HG02610 (cell line): ENCODE results near the gene MGRN1.
A peak's percentile ranks its signal among the peaks of the same experiment; 100 is the strongest.
"Not testable (repeated sequence)": the region's sequence is repeated elsewhere in the genome, so short reads cannot be mapped to it uniquely, and the experiment has no call there.

Source experiments
- ATAC-seq: cut with Tn5 transposase; IDR thresholded peaks from one replicate; pipeline ENCODE4 v1.9.1; 2021; ENCODE audit warnings: mild to moderate bottlenecking, moderate library complexity; ENCODE audit not compliant: unreplicated experiment

The MGRN1 gene

DNA sequence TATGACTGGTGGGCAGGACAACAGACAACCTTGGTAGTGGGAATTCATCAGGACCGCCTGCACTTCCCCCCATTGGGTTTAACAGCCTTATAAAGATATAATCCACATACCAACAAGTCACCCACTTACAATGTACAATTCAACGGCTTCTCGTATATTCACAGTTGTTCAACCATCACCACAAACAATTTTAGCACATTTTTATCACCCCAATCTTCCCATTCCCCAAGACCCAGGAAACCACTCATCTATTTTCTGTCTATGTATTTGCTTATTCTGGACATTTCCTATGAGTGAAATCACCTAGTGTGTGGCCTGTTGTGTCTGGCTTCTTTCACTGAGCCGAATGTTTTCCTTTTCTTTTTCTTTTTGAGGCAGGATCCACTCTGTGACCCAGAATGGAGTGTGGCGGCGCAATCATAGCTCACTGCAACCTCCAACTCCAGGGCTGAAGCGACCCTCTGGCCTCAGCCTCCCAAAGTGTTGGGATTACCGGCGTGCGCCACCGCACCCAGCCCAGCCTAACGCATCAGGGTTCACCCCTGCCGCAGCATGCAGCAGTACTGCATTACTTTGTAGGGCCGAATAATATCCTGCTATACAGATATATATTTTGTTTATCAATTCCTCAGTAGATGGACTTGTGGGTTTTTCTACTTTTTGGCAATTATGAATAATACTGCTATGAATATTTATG, 98.6 kb downstream of the MGRN1 start:
- no peak for ATAC-seq

DNA sequence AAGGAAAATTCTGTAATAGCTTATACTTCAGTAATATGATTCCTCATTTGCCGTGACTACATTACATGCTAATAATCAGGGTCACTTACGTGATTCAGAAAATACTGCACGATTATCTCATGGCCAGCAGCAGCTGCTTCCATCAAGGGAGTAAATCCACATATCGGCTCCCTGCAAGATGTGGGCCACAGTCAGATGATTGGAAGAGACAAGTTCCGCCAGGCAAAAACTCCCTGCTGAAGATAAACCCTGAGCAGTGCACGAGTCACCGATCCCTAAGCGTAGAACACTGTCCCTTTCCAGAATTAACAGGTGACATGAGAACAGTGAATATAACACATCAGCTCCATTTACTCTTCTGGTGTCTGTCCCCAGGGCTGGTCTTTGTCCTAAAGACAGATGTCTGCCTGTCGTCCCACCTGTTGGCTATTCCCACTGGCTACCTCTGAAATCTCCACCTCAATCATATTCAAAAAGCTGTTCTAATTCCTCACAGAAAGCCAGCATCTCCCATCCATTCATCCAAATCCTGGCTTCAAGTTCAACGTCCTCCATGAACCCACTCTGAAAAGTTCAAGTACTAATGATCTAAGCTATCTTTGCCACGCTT, 100.1 kb downstream of the MGRN1 start:
- ATAC-seq, result no peak

DNA sequence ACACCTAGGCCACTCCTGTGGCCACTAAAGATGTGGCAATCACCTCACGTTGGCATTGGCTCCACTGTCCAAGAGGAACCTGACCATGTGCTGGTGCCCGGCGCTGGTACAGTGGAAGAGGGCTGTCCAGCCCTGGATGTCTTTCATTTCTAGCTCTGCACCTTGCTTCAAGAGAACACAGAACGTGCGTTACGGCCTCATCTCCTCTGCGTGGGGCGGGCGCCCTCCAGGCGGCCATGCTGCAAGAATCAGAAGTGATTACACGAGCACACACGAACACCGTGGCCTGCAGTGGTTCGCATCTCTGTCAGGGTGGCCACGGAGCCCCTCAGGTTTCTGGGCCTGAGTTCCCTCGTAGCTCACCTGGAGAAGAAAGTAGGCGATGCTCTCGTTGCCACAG, 102.0 kb downstream of the MGRN1 start:
- no peak for ATAC-seq

GRCh38 chr16:4728676-4729075, 104.0 kb downstream of the MGRN1 start:
- no peak for ATAC-seq

GRCh38 chr16:4729876-4730275, 105.2 kb downstream of the MGRN1 start:
- ATAC-seq, result no peak

GRCh38 chr16:4733211-4733742, 108.7 kb downstream of the MGRN1 start:
- no peak for ATAC-seq

GRCh38 chr16:4733747-4734062, 109.1 kb downstream of the MGRN1 start:
- peak; percentile 5 for ATAC-seq

DNA sequence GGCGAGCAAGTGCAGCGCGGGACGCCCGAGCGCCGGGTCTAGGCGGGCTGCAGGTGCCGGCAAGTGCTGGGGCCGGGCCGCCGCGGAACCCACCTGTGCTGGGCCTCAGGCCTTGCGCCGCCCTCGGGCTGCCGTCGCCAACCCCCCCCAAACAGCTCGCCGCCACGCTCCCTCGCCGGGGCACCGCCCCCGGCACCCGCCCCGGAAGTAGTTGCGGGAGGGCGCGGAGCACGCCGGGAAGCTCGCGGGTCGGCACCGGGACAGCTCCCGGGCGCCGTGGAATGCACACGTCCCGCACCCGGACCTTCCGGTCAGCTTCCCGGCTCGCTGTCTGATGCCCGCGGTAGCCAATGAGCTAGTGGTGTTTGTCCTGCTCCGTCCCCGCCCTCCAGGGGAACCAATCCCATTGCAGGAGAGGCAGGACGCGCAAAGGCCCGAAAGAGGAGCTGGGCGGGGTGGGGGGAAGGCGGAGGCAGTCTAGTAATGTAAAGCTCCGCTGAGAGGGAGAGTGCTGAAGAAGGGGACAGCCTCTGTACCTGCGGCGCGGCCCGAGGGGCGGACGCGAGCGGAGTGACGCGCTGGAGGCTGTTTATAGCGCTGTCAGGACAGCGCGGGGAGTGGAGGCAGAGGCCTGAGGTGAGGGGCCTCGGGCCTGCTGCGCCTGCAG, 109.6 kb downstream of the MGRN1 start, which contains the start of the genes ANKS3 and DNAAF8:
ANKS3 (minus strand) TSS at position 209 of the 667 bp plus-strand sequence. CDS start 4,122 bp downstream, outside the sequence.
DNAAF8 (plus strand) TSS at position 475 of the 667 bp plus-strand sequence. CDS start 1,978 bp downstream, outside the sequence.
- ATAC-seq, result peak; percentile 79

DNA sequence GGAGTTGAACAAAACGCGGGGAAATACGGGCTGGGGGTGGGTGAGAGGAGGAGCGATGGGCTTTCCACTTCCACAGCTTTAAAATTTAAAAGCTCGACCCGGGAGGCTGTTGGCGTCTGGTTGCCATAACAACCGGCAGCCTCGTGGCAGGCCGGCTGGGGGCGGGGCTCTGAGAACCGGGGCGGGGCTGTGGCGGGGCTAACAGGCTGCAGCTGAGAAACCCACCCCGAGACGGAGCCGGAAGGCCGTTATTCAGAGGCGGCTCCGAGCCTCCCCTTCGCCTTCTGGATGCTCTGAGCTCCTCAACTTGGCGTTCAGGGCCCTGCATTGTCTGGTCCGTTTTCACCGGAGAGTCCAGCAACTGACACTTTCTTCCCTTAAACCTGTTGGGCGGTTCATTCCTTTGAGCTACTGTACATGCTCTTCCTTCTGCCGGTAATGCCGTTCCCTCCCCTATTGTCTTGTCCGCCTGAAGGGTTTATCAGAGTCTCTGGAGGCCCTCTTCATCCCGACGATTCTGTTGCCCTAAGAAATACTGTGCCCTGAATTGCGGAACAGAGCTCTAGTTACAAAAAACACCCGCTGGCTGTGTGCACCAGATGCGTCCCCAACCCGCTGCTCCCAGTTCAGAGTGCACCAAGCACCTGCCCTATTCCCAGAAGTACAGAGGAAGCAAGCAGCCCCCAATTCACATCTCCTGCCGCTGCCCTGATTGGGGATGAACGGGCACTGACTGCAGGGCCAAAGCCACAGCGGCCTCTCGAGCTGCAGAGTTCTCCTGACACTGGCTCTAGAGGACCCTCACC, 110.3 kb downstream of the MGRN1 start:
- peak; percentile 58 for ATAC-seq

DNA sequence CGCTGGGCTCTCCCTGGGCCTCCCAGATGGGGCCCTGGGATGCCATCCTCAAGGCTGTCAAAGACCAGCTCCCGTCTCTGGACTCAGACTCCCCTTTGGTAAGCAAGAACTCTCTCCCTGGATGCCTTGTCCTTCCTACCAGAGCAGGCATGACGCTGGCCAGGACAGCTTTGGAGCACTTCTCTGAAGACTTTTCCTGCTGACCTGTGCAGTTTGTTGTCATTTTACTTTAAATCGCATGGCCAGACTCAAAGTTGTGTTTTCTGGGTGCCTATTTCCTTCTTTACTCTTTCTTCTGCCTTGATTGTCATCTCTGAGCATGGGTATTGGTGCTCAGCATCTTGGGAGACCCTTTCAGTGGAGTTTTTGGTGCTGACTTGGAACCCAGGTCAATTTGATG, 111.9 kb downstream of the MGRN1 start:
- ATAC-seq, result no peak

DNA sequence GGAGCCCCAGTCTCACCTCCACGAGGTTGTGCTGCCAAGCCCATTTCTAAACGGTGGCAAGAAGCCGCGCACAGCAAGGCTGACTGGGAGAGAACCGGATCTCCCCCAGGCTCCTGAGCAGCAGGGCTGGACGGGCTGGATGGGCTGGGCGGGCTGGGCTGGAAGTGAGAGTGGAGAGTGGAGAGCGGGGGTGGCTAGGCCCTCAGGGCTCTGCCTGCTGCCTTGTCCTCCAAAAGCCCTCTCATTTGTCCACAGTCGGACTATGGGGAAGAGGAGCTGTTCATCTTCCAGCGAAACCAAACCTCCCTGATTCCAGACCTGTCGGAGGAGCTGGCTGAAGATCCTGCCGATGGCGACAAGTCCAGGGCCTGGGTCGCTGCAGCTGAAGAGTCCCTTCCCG, 112.9 kb downstream of the MGRN1 start:
- no peak for ATAC-seq

GRCh38 chr16:4738370-4738769, 113.7 kb downstream of the MGRN1 start:
- ATAC-seq, result not testable (repeated sequence)
